GM23248 (cell line): ENCODE measurements around the gene NEU2.

Source experiments
- EZH2 ChIP-seq: fragments of 200-600 bp; sonication (generic); IDR thresholded peaks from 2 replicates; pipeline ENCODE4 v1.6.1; 2018; ENCODE audit warnings: antibody characterized with exemption, mild to moderate bottlenecking; ENCODE audit not compliant: insufficient read depth, poor library complexity, severe bottlenecking
- EZH2phosphoT487 ChIP-seq: fragments of 200-600 bp; sonication (generic); IDR thresholded peaks from 2 replicates; pipeline ENCODE4 v1.6.1; 2018; ENCODE audit warnings: antibody characterized with exemption, moderate library complexity, mild to moderate bottlenecking, low read depth; ENCODE audit not compliant: insufficient read depth

DNA sequence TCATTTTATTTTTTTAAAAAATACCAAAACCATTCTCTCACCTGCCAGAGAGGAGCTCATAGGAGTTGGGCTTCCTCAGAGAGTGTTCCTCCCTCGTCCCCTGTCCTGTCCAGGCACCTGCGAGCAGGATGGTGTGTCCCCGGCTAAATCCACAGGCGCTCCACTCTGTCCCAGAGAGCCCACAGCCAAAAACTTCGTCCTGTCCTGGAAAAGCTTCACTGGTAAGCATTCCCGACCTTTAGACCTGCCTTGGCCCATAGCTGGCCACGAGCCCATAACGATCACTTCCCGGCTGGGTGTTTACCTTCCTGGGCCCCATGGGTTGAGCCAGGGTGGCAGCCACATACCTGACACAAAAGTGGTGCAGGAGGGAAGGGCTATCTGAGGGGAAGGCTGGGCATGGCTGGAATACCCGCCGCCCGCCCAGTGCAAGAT lies 19.4 kb upstream of the NEU2 start, which contains the start of gene NGEF:
- no peak for TF ChIP-seq EZH2
- no peak for TF ChIP-seq EZH2phosphoT487
